ENCODE data around the gene ATP4B.

Gene ATP4B

GRCh38 chr13:113657851-113658741 is at the start of gene ATP4B:
Gene ATP4B, minus strand, starts transcription at chr13:113658198. Its CDS starts 54 bp downstream, at chr13:113658144.
- DNase-seq (ENCODE audit: low read depth), result no peak

- no peak for DNase-seq (ENCODE audit: low read depth)
These were observed 14.1 kb upstream of the ATP4B start for GRCh38 chr13:113672002-113672651.

GRCh38 chr13:113671066-113672001 is 13.3 kb upstream of the ATP4B start:
- no peak for DNase-seq (ENCODE audit: low read depth)

GRCh38 chr13:113670541-113670940 is 12.5 kb upstream of the ATP4B start:
- DNase-seq (ENCODE audit: low read depth), result no peak

- no peak for DNase-seq (ENCODE audit: low read depth)
These were observed 11.8 kb upstream of the ATP4B start for GRCh38 chr13:113669755-113670341.

GRCh38 chr13:113669231-113669754 is 11.3 kb upstream of the ATP4B start:
- DNase-seq (ENCODE audit: low read depth), result no peak

- no peak for DNase-seq (ENCODE audit: low read depth)
These were observed 10.5 kb upstream of the ATP4B start for GRCh38 chr13:113668491-113668971.

GRCh38 chr13:113667771-113668490 is 9.9 kb upstream of the ATP4B start:
- no peak for DNase-seq (ENCODE audit: low read depth)

- DNase-seq (ENCODE audit: low read depth), result no peak
These were observed 9.1 kb upstream of the ATP4B start, which contains the start of gene GRK1 for GRCh38 chr13:113666951-113667701. Gene GRK1, plus strand, starts transcription at chr13:113667219. Its CDS starts 168 bp downstream, at chr13:113667387.

GRCh38 chr13:113666329-113666670 is 8.3 kb upstream of the ATP4B start:
- no peak for DNase-seq (ENCODE audit: low read depth)

- DNase-seq (ENCODE audit: low read depth), result no peak
These were observed 7.8 kb upstream of the ATP4B start for GRCh38 chr13:113665597-113666328.

- no peak for DNase-seq (ENCODE audit: low read depth)
These were observed 7.0 kb upstream of the ATP4B start for GRCh38 chr13:113664751-113665596.

GRCh38 chr13:113663934-113664333 is 5.9 kb upstream of the ATP4B start:
- no peak for DNase-seq (ENCODE audit: low read depth)

GRCh38 chr13:113661509-113661908 is 3.5 kb upstream of the ATP4B start:
- DNase-seq (ENCODE audit: low read depth), result no peak

GRCh38 chr13:113660066-113660465 is 2.1 kb upstream of the ATP4B start:
- no peak for DNase-seq (ENCODE audit: low read depth)

- DNase-seq (ENCODE audit: low read depth), result no peak
These were observed 1.3 kb upstream of the ATP4B start for GRCh38 chr13:113659337-113659736.

GRCh38 chr13:113658836-113659235 is 838 bp upstream of the ATP4B start:
- no peak for DNase-seq (ENCODE audit: low read depth)

Data from fibroblast of gingiva (primary cell).